Glutamatergic neuron (in vitro differentiated cells): Measurements from ENCODE around the gene PNPLA3. TPM values are rescaled to one million over a fixed set of nuclear protein-coding genes. Genes with fewer than 3 reads are reported as not detected.

Experiments used
- DNase-seq: peaks from one replicate; pipeline ENCODE4 v3.0.0; 2022
- H3K27ac Mint-ChIP-seq: one replicate; pipeline ENCODE4 v1.8.0; 2020; ENCODE audit warnings: mild to moderate bottlenecking, mixed read lengths, inconsistent platforms; ENCODE audit not compliant: unreplicated experiment
- H3K27me3 Mint-ChIP-seq: one replicate; pipeline ENCODE4 v1.8.0; 2020; ENCODE audit warnings: mild to moderate bottlenecking, moderate library complexity, mixed read lengths, inconsistent platforms; ENCODE audit not compliant: unreplicated experiment
- H3K36me3 Mint-ChIP-seq: one replicate; pipeline ENCODE4 v1.8.0; 2020; ENCODE audit warnings: mild to moderate bottlenecking, mixed read lengths, inconsistent platforms; ENCODE audit not compliant: unreplicated experiment
- H3K4me1 Mint-ChIP-seq: one replicate; pipeline ENCODE4 v1.8.0; 2020; ENCODE audit warnings: mild to moderate bottlenecking, low read depth, mixed read lengths, inconsistent platforms; ENCODE audit not compliant: unreplicated experiment
- H3K4me3 Mint-ChIP-seq: one replicate; pipeline ENCODE4 v1.8.0; 2020; ENCODE audit warnings: mild to moderate bottlenecking, mixed read lengths, inconsistent platforms; ENCODE audit not compliant: unreplicated experiment
- H3K9me3 Mint-ChIP-seq: one replicate; pipeline ENCODE4 v1.8.0; 2020; ENCODE audit warnings: mild to moderate bottlenecking, moderate library complexity, mixed read lengths, inconsistent platforms; ENCODE audit not compliant: unreplicated experiment
- CTCF ChIP-seq: fragments of 200-600 bp; sonication (generic); IDR thresholded peaks from one replicate; pipeline ENCODE4 v1.5.0; 2021; ENCODE audit not compliant: partially characterized antibody, unreplicated experiment
- total RNA-seq: library from RNA; stranded (reverse); fragmentation: NEBNext Ultra II Directional; extraction: Animal tissue kit (Norgen Biotek cat#: 25700); gene quantifications from one replicate; pipeline ENCODE4 v1.2.1, GENCODE V29; 2021; ENCODE audit not compliant: unreplicated experiment

PNPLA3 gene
- total RNA-seq, 1 donor from 2014 or later = 14.7 TPM

DNA sequence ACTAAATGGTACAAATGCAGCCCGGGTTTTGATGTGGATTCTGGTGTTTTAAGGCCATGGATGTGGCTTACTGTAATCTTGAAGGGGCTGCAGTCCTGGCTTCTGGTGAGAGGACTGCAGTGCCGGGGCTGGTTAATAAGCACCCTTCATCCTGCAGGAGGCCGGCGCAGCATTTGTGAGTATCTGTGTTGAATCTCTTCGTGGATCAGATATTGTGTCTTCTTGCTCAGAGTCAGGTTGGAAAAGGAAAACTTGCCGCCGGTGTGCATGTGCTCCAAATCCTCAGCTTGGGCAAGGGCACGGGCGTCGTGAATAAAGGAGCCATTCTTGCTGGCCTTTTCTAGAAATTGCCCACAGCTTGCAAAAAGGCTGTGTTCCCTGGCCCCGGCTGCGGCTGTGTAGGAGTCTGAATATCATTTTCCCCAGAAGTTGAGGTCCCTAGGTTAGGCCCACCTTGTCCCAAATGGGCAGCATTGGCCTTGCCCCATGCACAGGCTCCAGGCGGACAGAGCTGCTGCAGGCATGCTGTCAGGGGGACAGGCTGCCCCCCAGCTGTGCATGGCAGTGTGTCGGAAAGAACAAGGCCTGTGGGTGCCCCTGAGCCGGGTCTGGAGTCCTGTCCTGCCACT is 71.6 kb downstream of the PNPLA3 start:
- no peaks in the 10 kb centered on the region for H3K36me3 Mint-ChIP-seq
- DNase-seq = no peak
- H3K9me3 Mint-ChIP-seq = no peaks in the 10 kb centered on the region

DNA sequence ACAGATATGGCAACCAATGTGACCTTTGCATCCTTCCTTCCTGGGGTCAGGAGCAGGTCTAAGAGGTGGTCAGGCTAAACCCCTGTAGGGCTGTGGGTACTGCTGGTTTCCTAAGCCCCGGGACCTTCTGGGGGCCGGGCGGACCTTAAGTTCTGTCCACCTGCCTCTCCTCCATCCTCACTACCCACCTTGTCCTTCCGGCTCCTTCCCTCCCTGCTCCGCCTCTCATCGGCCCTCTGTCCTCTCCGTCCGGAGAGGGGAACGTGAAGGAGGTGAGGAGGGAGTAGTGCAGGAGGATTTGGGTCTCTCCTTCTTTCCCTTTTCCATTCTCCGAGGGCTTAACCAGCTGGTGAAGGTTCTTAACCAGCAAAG is 72.2 kb downstream of the PNPLA3 start:
- H3K4me1 Mint-ChIP-seq = peaks cover 18% of the 10 kb centered on the region
- H3K4me3 Mint-ChIP-seq = no peak overlapping the region
- H3K27ac Mint-ChIP-seq = no peak overlapping the region
- H3K27me3 Mint-ChIP-seq = no peaks in the 10 kb centered on the region
- no peak for DNase-seq
- no peak for TF ChIP-seq CTCF
- no peaks in the 10 kb centered on the region for H3K9me3 Mint-ChIP-seq
- H3K36me3 Mint-ChIP-seq = no peaks in the 10 kb centered on the region

More for the DNA sequence above, 71.6 kb downstream of the PNPLA3 start:
- H3K4me1 Mint-ChIP-seq = peaks cover 18% of the 10 kb centered on the region
- H3K4me3 Mint-ChIP-seq = no peak overlapping the region
- no peak for TF ChIP-seq CTCF
- no peaks in the 10 kb centered on the region for H3K27me3 Mint-ChIP-seq
- H3K27ac Mint-ChIP-seq = no peak overlapping the region

DNA sequence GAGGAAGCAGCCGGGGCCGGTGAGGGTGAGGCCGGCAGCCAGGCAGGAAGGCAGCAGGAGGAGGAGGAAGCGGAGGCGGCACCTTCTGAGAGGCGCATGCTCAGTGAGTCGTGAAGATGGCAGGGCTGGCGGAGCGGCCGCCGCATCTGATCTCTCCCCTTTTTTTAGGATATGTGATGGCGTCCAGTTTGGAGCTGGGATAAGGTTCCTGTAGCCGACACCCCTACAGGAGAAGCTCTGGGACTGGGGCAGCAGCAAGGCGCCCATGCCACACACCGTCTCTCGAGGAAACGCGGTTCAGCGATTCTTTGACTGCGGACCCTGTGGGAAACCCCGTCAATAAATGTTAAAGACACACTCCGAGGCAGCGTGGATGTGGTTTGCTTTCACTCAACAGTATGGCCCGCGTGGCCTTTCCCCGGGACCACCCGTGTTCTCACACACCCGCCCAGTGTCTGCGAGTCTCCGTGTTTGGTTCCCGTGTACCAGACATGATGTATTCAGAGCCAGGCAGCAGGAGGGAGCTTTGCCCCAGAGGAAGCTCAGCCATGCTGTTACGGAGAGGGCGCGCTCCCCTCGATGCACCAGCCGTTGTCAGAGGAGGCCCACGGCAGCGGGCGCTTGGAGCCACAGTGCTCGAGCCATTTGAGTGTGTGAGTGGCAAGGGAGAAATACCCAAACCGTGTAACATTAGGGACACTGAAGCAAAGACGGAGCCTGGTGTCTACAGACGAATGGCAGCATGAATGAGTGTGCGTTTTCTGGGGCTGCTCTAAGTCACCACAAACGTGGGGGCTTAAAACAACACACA is 72.8 kb downstream of the PNPLA3 start:
- no peak for TF ChIP-seq CTCF
- no peak overlapping the region for H3K27ac Mint-ChIP-seq
- H3K4me3 Mint-ChIP-seq = no peak overlapping the region
- peaks cover 18% of the 10 kb centered on the region for H3K4me1 Mint-ChIP-seq
- H3K27me3 Mint-ChIP-seq = no peaks in the 10 kb centered on the region
- no peaks in the 10 kb centered on the region for H3K9me3 Mint-ChIP-seq
- no peak for DNase-seq
- H3K36me3 Mint-ChIP-seq = no peaks in the 10 kb centered on the region

- DNase-seq = no peak
- Mint-ChIP-seq H3K4me1 (peaks cover 15% of the 10 kb centered on the region), H3K36me3 (no peaks in the 10 kb centered on the region), H3K4me3 (no peak overlapping the region), H3K27me3 (no peaks in the 10 kb centered on the region), H3K9me3 (no peaks in the 10 kb centered on the region), H3K27ac (no peak overlapping the region)
- no peak for TF ChIP-seq CTCF
Observed at GRCh38 chr22:43996981-43997265, 73.3 kb downstream of the PNPLA3 start.

Other genes with a start within 250 kb of the PNPLA3 start
- gene EFCAB6, start 111.5 kb upstream of the PNPLA3 start, total RNA-seq = 0.96 TPM
- gene SULT4A1, start 61.3 kb upstream of the PNPLA3 start, total RNA-seq = 79.5 TPM
- gene PNPLA5, start 31.8 kb upstream of the PNPLA3 start, total RNA-seq = not detected
- 48.0 TPM for gene SAMM50, start 31.6 kb downstream of the PNPLA3 start, total RNA-seq
- 7.7 TPM for gene PARVB, start 100.5 kb downstream of the PNPLA3 start, total RNA-seq